ENCODE data around the gene HTT. TPM values are rescaled to one million over a fixed set of nuclear protein-coding genes. Genes with fewer than 3 reads are reported as not detected.

HTT gene
- total RNA-seq, 2 experiments from 2014 or later = 56.9 to 62.6 TPM

GRCh38 chr4:3203971-3204431 lies 129.5 kb downstream of the HTT start:
- TF ChIP-seq, protein P1, sequence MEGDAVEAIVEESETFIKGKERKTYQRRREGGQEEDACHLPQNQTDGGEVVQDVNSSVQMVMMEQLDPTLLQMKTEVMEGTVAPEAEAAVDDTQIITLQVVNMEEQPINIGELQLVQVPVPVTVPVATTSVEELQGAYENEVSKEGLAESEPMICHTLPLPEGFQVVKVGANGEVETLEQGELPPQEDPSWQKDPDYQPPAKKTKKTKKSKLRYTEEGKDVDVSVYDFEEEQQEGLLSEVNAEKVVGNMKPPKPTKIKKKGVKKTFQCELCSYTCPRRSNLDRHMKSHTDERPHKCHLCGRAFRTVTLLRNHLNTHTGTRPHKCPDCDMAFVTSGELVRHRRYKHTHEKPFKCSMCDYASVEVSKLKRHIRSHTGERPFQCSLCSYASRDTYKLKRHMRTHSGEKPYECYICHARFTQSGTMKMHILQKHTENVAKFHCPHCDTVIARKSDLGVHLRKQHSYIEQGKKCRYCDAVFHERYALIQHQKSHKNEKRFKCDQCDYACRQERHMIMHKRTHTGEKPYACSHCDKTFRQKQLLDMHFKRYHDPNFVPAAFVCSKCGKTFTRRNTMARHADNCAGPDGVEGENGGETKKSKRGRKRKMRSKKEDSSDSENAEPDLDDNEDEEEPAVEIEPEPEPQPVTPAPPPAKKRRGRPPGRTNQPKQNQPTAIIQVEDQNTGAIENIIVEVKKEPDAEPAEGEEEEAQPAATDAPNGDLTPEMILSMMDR (IDR thresholded peaks at IDR 0.05) = no peak
- intact Hi-C loops (cut with DNase I, micrococcal nuclease) = loop anchor here in 1 of 2 experiments (5.0 kb wide), 1 partner anchor 88 kb away; the partner anchor contains the start of gene RGS12
- H3K4me1 ChIP-seq (ENCODE audit: insufficient read depth, low read length) = peaks cover 35% of the 10 kb centered on the region
- H3K9me3 ChIP-seq (ENCODE audit: control insufficient read depth in 1 of 2, insufficient read depth in 1 of 2, low read length in 2 of 2) = no peaks in the 10 kb centered on the region
- peaks cover 41% of the 10 kb centered on the region for H3K36me3 ChIP-seq (ENCODE audit: insufficient read depth, low read length)
- Mint-ChIP-seq H3K27me3 (no peaks in the 10 kb centered on the region), H3K4me1 (ENCODE audit: low read depth) (peaks cover 42% of the 10 kb centered on the region), H3K36me3 (ENCODE audit: low read depth) (peaks cover 61% of the 10 kb centered on the region), H3K4me3 (no peak overlapping the region), H3K27ac (no peak overlapping the region), H3K9me3 (no peaks in the 10 kb centered on the region)
- DNase-seq (no peak), ATAC-seq (ENCODE audit: poor library complexity) (no peak)
- no peak overlapping the region for H3K27ac ChIP-seq (ENCODE audit: low read depth in 1 of 2, low read length in 2 of 2)
- no peaks in the 10 kb centered on the region for H3K27me3 ChIP-seq (ENCODE audit: control insufficient read depth in 1 of 2, insufficient read depth in 2 of 2, low read length in 2 of 2)
- ChIA-PET CTCF (interaction anchor here (1.6 kb wide), 1 partner anchor 11 kb away, joined by 7 read pairs; no protein-coding TSS in a partner anchor), POLR2A (interaction anchor here (0.6 to 1.9 kb wide), 2 partner anchors 16 to 25 kb away, joined by 4 read pairs; no protein-coding TSS in a partner anchor)
- H3K4me3 ChIP-seq (ENCODE audit: low read length) = no peak overlapping the region

DNA sequence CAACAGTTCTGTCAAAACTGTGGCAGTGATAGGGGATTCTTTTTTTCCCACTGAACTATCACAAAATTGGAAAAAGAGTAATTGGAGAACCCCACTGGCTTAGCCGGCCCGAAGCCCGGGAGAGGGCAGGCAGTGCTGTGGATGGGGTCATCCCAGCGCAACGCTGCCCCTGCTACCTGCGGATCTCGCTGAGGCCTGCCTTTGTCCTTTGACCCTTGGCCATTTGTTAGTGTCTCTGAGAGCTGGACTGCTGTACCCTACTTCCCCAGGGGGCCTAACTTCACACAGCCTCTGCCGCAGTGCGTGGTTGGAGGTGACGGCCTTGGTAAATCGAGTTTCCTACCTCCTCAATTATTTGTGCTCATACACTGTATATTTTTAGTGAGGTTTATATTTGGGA lies 131.5 kb downstream of the HTT start:
- Histone ChIP-seq H3K36me3 (ENCODE audit: insufficient read depth, low read length) (peaks cover 50% of the 10 kb centered on the region), H3K27me3 (ENCODE audit: control insufficient read depth in 1 of 2, insufficient read depth in 2 of 2, low read length in 2 of 2) (no peaks in the 10 kb centered on the region), H3K27ac (ENCODE audit: low read depth in 1 of 2, low read length in 2 of 2) (no peak overlapping the region), H3K4me3 (ENCODE audit: low read length) (no peak overlapping the region), H3K4me1 (ENCODE audit: insufficient read depth, low read length) (peaks cover 29% of the 10 kb centered on the region), H3K9me3 (ENCODE audit: control insufficient read depth in 1 of 2, insufficient read depth in 1 of 2, low read length in 2 of 2) (no peaks in the 10 kb centered on the region)
- Mint-ChIP-seq H3K4me3 (no peak overlapping the region), H3K36me3 (ENCODE audit: low read depth) (peaks cover 74% of the 10 kb centered on the region), H3K27ac (no peak overlapping the region), H3K27me3 (no peaks in the 10 kb centered on the region), H3K9me3 (no peaks in the 10 kb centered on the region), H3K4me1 (ENCODE audit: low read depth) (peaks cover 34% of the 10 kb centered on the region)
- CTCF ChIA-PET = no interaction called here
- TF ChIP-seq, protein P1 (IDR thresholded peaks at IDR 0.05) = no peak
- ATAC-seq (ENCODE audit: poor library complexity) (no peak), DNase-seq (no peak)
- POLR2A ChIA-PET = no interaction called here
- intact Hi-C loops (cut with DNase I, micrococcal nuclease) = no loop called here

GRCh38 chr4:3206439-3207100 lies 132.1 kb downstream of the HTT start:
- ChIA-PET POLR2A (no interaction called here), CTCF (no interaction called here)
- Mint-ChIP-seq H3K9me3 (no peaks in the 10 kb centered on the region), H3K27me3 (no peaks in the 10 kb centered on the region), H3K36me3 (ENCODE audit: low read depth) (peaks cover 73% of the 10 kb centered on the region), H3K4me3 (no peak overlapping the region), H3K4me1 (ENCODE audit: low read depth) (peaks cover 28% of the 10 kb centered on the region), H3K27ac (no peak overlapping the region)
- DNase-seq (no peak), ATAC-seq (ENCODE audit: poor library complexity) (no peak)
- no peaks in the 10 kb centered on the region for H3K9me3 ChIP-seq (ENCODE audit: control insufficient read depth in 1 of 2, insufficient read depth in 1 of 2, low read length in 2 of 2)
- no peaks in the 10 kb centered on the region for H3K27me3 ChIP-seq (ENCODE audit: control insufficient read depth in 1 of 2, insufficient read depth in 2 of 2, low read length in 2 of 2)
- no peak overlapping the region for H3K4me3 ChIP-seq (ENCODE audit: low read length)
- intact Hi-C loops (cut with DNase I, micrococcal nuclease) = no loop called here
- TF ChIP-seq, protein P1 (IDR thresholded peaks at IDR 0.05) = no peak
- H3K27ac ChIP-seq (ENCODE audit: low read depth in 1 of 2, low read length in 2 of 2) = no peak overlapping the region
- H3K4me1 ChIP-seq (ENCODE audit: insufficient read depth, low read length) = peaks cover 23% of the 10 kb centered on the region
- peaks cover 53% of the 10 kb centered on the region for H3K36me3 ChIP-seq (ENCODE audit: insufficient read depth, low read length)
